Common myeloid progenitor, CD34-positive (primary cell): ENCODE results near the gene DLGAP3.

Source experiments
- CTCF ChIA-PET: fragments of 350-600 bp; sonication (Branson Sonifier 250); formaldehyde crosslinking; loops from one replicate; lab custom pipeline; 2021; ENCODE audit warnings: antibody characterized with exemption; lab: Charles Lee
- POLR2A ChIA-PET: fragments of 350-600 bp; sonication (Branson Sonifier 250); formaldehyde crosslinking; loops from one replicate; lab custom pipeline; 2021; ENCODE audit warnings: antibody characterized with exemption; lab: Charles Lee
- DNase-seq, 3 donors: peaks; one replicate each; pipeline versions ENCODE4 v3.0.0 to v3.0.0-alpha.2; 2013
- H3K27ac ChIP-seq, 2 experiments: 1 replicate in 1 of 2; 2 replicates in 1 of 2; pipeline ENCODE4 v1.7.0; 2013; ENCODE audit warnings: inconsistent platforms in 2 of 2, low read length in 2 of 2, mild to moderate bottlenecking in 2 of 2, low read depth in 1 of 2, moderate library complexity in 1 of 2; ENCODE audit not compliant: severe bottlenecking in 2 of 2, insufficient read depth in 1 of 2, poor library complexity in 1 of 2
- H3K27me3 ChIP-seq, 5 experiments: replicated peaks in 2 of 5; 1 replicate in 3 of 5; 2 replicates in 2 of 5; pipeline versions ENCODE4 v1.6.1 to v1.7.0; 2013; ENCODE audit warnings: low read length in 4 of 5, mild to moderate bottlenecking in 2 of 5, moderate library complexity in 2 of 5, inconsistent platforms in 1 of 5; ENCODE audit not compliant: insufficient read depth in 5 of 5, control insufficient read depth in 4 of 5
- H3K36me3 ChIP-seq, 4 experiments: 1 replicate in 2 of 4; 2 replicates in 2 of 4; pipeline versions ENCODE4 v1.6.1 to v1.7.0; 2013; ENCODE audit warnings: low read length in 3 of 4, control low read depth in 1 of 4, mild to moderate bottlenecking in 1 of 4; ENCODE audit not compliant: control insufficient read depth in 4 of 4, insufficient read depth in 4 of 4
- H3K4me1 ChIP-seq, 4 experiments: 1 replicate in 3 of 4; 2 replicates in 1 of 4; pipeline versions ENCODE4 v1.6.1 to v1.7.1; 2013; ENCODE audit warnings: low read length in 3 of 4, mild to moderate bottlenecking in 3 of 4, control low read depth in 1 of 4, inconsistent platforms in 1 of 4, moderate library complexity in 1 of 4; ENCODE audit not compliant: control insufficient read depth in 4 of 4, insufficient read depth in 4 of 4; ENCODE audit errors: control extremely low read depth in 1 of 4
- H3K4me3 ChIP-seq, 7 experiments: 1 replicate in 4 of 7; 2 replicates in 3 of 7; pipeline versions ENCODE4 v1.5.1 to v1.7.0; 2013; ENCODE audit warnings: mild to moderate bottlenecking in 7 of 7, low read length in 6 of 7, moderate library complexity in 6 of 7, inconsistent platforms in 2 of 7, low read depth in 2 of 7, control low read depth in 1 of 7; ENCODE audit not compliant: insufficient read depth in 4 of 7, control insufficient read depth in 1 of 7; ENCODE audit errors: extremely low read depth in 1 of 7
- H3K9me3 ChIP-seq, 5 experiments: 1 replicate in 4 of 5; 2 replicates in 1 of 5; pipeline versions ENCODE4 v1.6.1 to v1.7.1; 2013; ENCODE audit warnings: low read length in 4 of 5, mild to moderate bottlenecking in 2 of 5, inconsistent platforms in 1 of 5, low read depth in 1 of 5, moderate library complexity in 1 of 5; ENCODE audit not compliant: control insufficient read depth in 4 of 5, insufficient read depth in 2 of 5; ENCODE audit errors: control extremely low read depth in 1 of 5
- WGBS: methylation state at CpG from one replicate; pipeline ENCODE4 v1.1.5; 2013; ENCODE audit not compliant: insufficient coverage; 5-methylcytosine and 5-hydroxymethylcytosine counted together

The DLGAP3 gene

DNA sequence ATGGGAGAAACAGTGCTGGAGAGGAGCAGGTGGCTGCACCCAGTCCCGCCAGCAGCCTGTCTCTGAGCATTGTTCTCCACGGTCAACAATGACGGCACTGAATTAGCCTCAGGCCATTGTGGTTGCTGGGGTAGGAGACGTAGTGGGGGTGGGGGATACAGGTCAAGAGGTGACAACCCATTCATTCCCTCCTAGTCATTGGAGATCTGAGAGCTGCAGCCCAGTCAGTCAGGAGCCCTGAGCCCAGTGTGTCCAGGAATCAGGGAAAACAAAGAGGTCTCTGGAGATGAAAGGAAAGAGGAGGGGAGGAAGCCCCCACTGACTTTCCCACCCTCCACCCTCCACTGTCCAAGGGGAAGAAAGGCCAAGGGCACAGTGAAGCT is 85.2 kb downstream of the DLGAP3 start:
- WGBS = 100% methylated on average over 2 of the region's 4 CpGs
- no peak overlapping the region for H3K4me3 ChIP-seq
- H3K27ac ChIP-seq = no peak overlapping the region
- H3K27me3 ChIP-seq = no peaks in the 10 kb centered on the region
- POLR2A ChIA-PET = no interaction called here
- peaks cover 0 to 4% (median 2%) of the 10 kb centered on the region in 4 experiments for H3K36me3 ChIP-seq
- CTCF ChIA-PET = interaction anchor here (1.0 to 1.8 kb wide), 6 partner anchors 9 to 60 kb away, joined by 3 to 6 read pairs (median 3); partner anchors contain the start of gene SMIM12
- DNase-seq = no peak
- peaks cover 0 to 47% (median 2%) of the 10 kb centered on the region in 4 experiments for H3K4me1 ChIP-seq
- no peaks in the 10 kb centered on the region for H3K9me3 ChIP-seq

DNA sequence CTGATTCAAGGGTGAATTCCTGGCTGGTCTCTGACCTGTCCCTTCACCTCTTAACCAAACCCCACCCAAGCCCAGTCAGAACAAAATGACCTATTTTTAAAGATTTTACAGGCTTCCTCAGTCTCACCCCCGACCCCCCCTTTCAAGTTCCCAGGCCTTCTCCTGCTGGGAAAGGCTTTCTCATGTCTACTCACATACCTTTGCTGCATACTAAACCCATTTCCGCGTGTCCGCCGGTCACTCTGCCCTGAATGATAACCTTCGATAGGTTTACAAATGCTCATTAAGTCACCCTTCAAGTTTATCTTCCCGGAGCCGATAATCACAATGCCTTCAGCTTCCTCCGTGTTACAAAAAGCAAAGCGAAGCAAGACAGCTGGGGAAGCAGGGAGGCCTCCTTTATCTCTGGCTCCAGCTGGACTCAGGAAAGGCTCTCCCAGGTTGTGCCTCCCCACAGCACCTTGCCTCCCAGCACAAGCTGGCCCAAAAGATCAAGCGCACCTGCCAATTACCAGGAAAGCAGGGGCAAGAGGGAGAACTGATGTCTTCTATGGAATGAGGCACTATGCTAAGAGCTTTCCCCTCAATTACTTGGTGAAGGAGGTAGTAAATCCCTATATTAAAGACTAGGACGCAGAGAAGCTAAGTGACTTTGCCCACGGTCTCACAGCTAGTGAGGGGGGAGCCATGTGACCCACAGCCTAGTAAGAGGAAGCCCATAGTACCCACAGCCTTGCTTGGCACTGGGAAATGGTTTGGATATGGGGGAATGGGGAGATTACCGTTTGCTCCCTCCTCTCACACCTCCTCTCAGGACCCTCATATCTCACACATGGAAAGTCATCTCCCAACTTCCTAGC is 85.8 kb downstream of the DLGAP3 start:
- Histone ChIP-seq H3K4me3 (no peak overlapping the region), H3K4me1 (peaks cover 0 to 47% (median 2%) of the 10 kb centered on the region in 4 experiments), H3K27me3 (no peaks in the 10 kb centered on the region), H3K9me3 (no peaks in the 10 kb centered on the region), H3K27ac (no peak overlapping the region), H3K36me3 (peaks cover 0 to 3% (median 1%) of the 10 kb centered on the region in 4 experiments)
- CTCF ChIA-PET = interaction anchor here (1.0 to 1.8 kb wide), 9 partner anchors 9 to 59 kb away, joined by 3 to 6 read pairs (median 3); partner anchors contain the start of gene SMIM12
- WGBS = 53% methylated on average over 10 of the region's 14 CpGs
- POLR2A ChIA-PET = no interaction called here
- DNase-seq = peak in 1 of 3 donors; percentile 33

DNA sequence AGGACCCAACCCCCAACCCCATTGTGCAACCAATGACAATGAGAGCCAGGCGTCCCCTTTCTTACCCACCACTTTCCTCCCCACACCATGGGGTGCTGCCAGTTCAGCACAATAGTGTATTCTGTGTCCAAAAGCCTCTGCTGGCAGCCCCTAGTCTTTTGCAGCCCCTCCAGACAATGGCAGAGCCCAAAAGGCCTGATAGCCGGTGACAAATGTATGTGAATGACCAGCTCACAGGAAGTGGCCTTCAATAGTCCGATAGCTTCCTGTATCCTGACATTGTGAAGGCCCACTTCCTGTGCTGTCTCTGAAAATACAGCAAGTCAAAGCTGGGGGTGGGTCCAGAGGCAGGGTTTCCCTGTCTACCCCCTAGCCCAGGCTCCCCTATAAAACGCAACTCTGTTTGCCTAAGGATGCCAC is 86.5 kb downstream of the DLGAP3 start:
- no peak overlapping the region for H3K27ac ChIP-seq
- no peak for DNase-seq
- no peak overlapping the region for H3K4me3 ChIP-seq
- ChIA-PET CTCF (interaction anchor here (1.3 to 1.7 kb wide), 4 partner anchors 9 to 19 kb away, joined by 3 to 6 read pairs (median 4); no protein-coding TSS in a partner anchor), POLR2A (no interaction called here)
- no peaks in the 10 kb centered on the region for H3K27me3 ChIP-seq
- peaks cover 0 to 47% (median 2%) of the 10 kb centered on the region in 4 experiments for H3K4me1 ChIP-seq
- peaks cover 0 to 3% (median under 1%) of the 10 kb centered on the region in 4 experiments for H3K36me3 ChIP-seq
- no peaks in the 10 kb centered on the region for H3K9me3 ChIP-seq
- 75% methylated on average over 4 of the region's 4 CpGs for WGBS

DNA sequence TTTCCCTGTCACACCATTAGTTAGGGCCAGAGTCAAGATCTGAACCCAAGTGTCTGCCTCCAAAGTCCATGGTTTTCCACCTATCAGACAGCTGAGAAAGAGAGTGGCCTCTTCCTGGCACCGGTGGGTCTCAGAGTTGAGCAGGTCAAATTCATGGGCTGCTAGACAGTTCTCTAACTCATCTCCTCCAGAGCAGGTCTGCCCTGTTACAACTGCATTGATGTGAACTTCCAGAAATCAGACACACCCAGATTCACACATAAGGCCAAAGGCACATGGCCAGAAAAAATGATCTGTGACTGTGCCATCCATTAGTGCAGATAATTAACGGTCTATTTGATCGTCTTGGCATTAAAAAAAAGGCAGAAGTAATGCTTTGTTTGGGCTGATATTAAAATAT is 87.4 kb downstream of the DLGAP3 start:
- POLR2A ChIA-PET = no interaction called here

DNA sequence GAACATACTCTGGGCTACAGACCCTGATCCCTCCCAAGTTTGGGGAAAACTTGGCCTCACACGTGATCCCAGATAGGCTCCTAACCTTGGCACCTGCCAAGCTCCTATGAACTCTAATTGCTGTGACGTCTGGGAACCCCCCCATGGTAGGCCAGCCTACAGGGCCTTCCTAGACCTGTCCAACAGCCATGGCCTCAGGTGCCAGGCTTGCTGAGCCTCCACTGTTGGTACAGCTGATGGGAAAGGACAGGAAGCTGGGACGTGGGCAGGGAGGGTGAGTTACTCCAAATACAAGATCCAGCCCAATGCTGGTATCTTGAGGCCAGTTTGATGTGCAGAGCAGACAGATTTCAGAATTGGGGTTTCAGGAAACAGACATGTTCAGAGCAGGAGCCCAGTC is 89.0 kb downstream of the DLGAP3 start:
- WGBS = 90% methylated on average over 3 of the region's 3 CpGs
- ChIA-PET POLR2A (no interaction called here), CTCF (no interaction called here)

More for the DNA sequence above, 87.4 kb downstream of the DLGAP3 start:
- Histone ChIP-seq H3K36me3 (peaks cover 0 to 3% (median under 1%) of the 10 kb centered on the region in 4 experiments), H3K4me3 (no peak overlapping the region), H3K9me3 (no peaks in the 10 kb centered on the region), H3K27me3 (no peaks in the 10 kb centered on the region), H3K27ac (no peak overlapping the region), H3K4me1 (peaks cover 0 to 44% (median 2%) of the 10 kb centered on the region in 4 experiments)
- CTCF ChIA-PET = interaction anchor here (1.5 to 1.7 kb wide), 2 partner anchors 8 to 10 kb away, joined by 3 to 5 read pairs; no protein-coding TSS in a partner anchor
- no peak for DNase-seq
- WGBS = 80% methylated on average over 1 of the region's 3 CpGs

DNA sequence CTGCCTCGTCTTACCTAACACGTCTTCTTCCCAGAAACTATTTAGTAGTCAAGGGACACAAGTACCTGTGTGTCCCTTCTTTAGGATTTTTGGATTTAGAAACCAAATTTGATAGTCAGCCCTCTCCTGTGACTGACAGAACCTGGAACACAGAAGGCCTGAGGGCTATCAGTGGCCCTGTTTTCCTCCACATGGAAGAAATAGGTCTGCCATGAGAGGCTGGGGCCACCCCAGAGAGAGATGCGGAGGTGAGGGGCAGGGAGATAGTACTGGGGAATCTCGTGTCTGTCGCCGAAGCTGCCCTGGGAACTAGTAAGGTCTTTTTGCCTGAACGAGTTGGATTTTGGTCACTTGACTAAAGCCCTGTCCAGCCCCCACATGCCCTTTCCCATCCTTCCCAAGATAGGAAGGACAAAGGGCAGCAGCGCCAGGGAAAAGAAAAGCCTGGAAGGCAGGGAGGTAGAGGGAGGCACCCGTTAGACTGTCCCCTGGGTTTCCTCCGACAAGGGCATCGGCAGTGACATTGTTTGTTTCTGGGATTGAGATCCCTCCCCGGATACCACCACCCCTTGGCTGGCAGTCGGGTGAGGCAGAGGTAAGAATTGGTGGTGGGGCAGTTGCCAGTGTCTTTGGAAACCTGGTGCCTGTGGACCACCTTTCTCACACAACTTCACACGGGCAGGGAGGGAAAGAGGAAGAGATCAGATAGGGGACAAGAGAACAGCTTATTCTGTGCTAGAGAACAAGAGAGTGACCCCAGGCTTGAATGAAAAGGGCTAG is 89.7 kb downstream of the DLGAP3 start:
- POLR2A ChIA-PET = no interaction called here
- no peak overlapping the region for H3K4me3 ChIP-seq

More for the DNA sequence above, 89.0 kb downstream of the DLGAP3 start:
- Histone ChIP-seq H3K36me3 (peaks cover 0 to 2% (median 0%) of the 10 kb centered on the region in 4 experiments), H3K9me3 (no peaks in the 10 kb centered on the region), H3K4me3 (no peak overlapping the region), H3K27me3 (no peaks in the 10 kb centered on the region), H3K27ac (no peak overlapping the region), H3K4me1 (peaks cover 0 to 27% (median 2%) of the 10 kb centered on the region in 4 experiments)
- DNase-seq = no peak

More for the DNA sequence above, 89.7 kb downstream of the DLGAP3 start:
- WGBS = 81% methylated on average over 5 of the region's 14 CpGs
- DNase-seq = no peak
- CTCF ChIA-PET = no interaction called here
- H3K9me3 ChIP-seq = no peaks in the 10 kb centered on the region
- peaks cover 0 to 21% (median 2%) of the 10 kb centered on the region in 4 experiments for H3K4me1 ChIP-seq
- H3K27ac ChIP-seq = no peak overlapping the region
- H3K27me3 ChIP-seq = no peaks in the 10 kb centered on the region
- H3K36me3 ChIP-seq = peaks cover 0 to 2% (median 0%) of the 10 kb centered on the region in 4 experiments
